HepG2 (cell line): ENCODE results near the gene ZG16. TPM values are rescaled to one million over a fixed set of nuclear protein-coding genes. Genes with fewer than 3 reads are reported as not detected.

Experiments used
- CEBPG ChIP-seq: IDR thresholded peaks from 2 replicates; pipeline ENCODE4 v1.6.1; 2016
- KDM4B ChIP-seq: sonication (generic); formaldehyde crosslinking; IDR thresholded peaks from 2 replicates; pipeline ENCODE4 v1.4.0; 2020; ENCODE audit warnings: missing genetic modification reagents
- PCBP1 ChIP-seq: fragments of 200-400 bp; formaldehyde crosslinking; IDR thresholded peaks from 2 replicates; pipeline ENCODE4 v1.6.1; 2017; ENCODE audit warnings: mild to moderate bottlenecking, low read depth, low read length, borderline replicate concordance
- TAF15 ChIP-seq: fragments of 200-400 bp; formaldehyde crosslinking; IDR thresholded peaks from one replicate; pipeline ENCODE4 v1.6.1; 2018; ENCODE audit warnings: mild to moderate bottlenecking, low read depth, low read length; ENCODE audit not compliant: poor library complexity, severe bottlenecking
- TARDBP ChIP-seq: sonication (generic); formaldehyde crosslinking; IDR thresholded peaks from 2 replicates; pipeline ENCODE4 v1.8.0; 2022; ENCODE audit warnings: mild to moderate bottlenecking, missing genetic modification reagents
- ZBTB7A ChIP-seq: sonication (generic); formaldehyde crosslinking; IDR thresholded peaks from 2 replicates; pipeline ENCODE4 v1.8.0; 2022; ENCODE audit warnings: mild to moderate bottlenecking, missing genetic modification reagents
- ZFP90 ChIP-seq: sonication (generic); formaldehyde crosslinking; IDR thresholded peaks from 2 replicates; pipeline ENCODE4 v1.8.0; 2022; ENCODE audit warnings: missing genetic modification reagents, mild to moderate bottlenecking, inconsistent platforms, borderline replicate concordance
- ZMYM4 ChIP-seq: sonication (generic); formaldehyde crosslinking; IDR thresholded peaks from 2 replicates; pipeline ENCODE4 v1.8.1; 2023; ENCODE audit warnings: mild to moderate bottlenecking, missing genetic modification reagents
- ZNF180 ChIP-seq: sonication (generic); formaldehyde crosslinking; IDR thresholded peaks from 2 replicates; pipeline ENCODE4 v1.4.0; 2020; ENCODE audit warnings: low read depth, missing genetic modification reagents, borderline replicate concordance
- ZNF260 ChIP-seq: sonication (generic); formaldehyde crosslinking; IDR thresholded peaks from 2 replicates; pipeline ENCODE4 v1.4.0; 2020; ENCODE audit warnings: missing genetic modification reagents, low read depth, mild to moderate bottlenecking, borderline replicate concordance
- ZNF30 ChIP-seq: sonication (generic); formaldehyde crosslinking; IDR thresholded peaks from 2 replicates; pipeline ENCODE4 v1.5.0; 2020; ENCODE audit warnings: mild to moderate bottlenecking, missing genetic modification reagents
- ZNF329 ChIP-seq: sonication (generic); formaldehyde crosslinking; IDR thresholded peaks from 2 replicates; pipeline ENCODE4 v1.9.0; 2021; ENCODE audit warnings: low read depth, mild to moderate bottlenecking, missing genetic modification reagents
- ZNF33A ChIP-seq: sonication (generic); formaldehyde crosslinking; IDR thresholded peaks from 2 replicates; pipeline ENCODE4 v1.5.1; 2020; ENCODE audit warnings: missing genetic modification reagents, mild to moderate bottlenecking, moderate library complexity, borderline replicate concordance
- ZNF446 ChIP-seq: sonication (generic); formaldehyde crosslinking; IDR thresholded peaks from 2 replicates; pipeline ENCODE4 v1.5.0; 2020; ENCODE audit warnings: mild to moderate bottlenecking, missing genetic modification reagents
- ZZZ3 ChIP-seq: sonication (generic); formaldehyde crosslinking; IDR thresholded peaks from 2 replicates; pipeline ENCODE4 v1.4.0; 2020; ENCODE audit warnings: missing genetic modification reagents, mild to moderate bottlenecking, borderline replicate concordance
- polyA plus RNA-seq, 8 experiments: library from polyadenylated mRNA; depleted of rRNA in 3 of 8; stranded (reverse) in 7 of 8; unstranded in 1 of 8; fragments of >200 nt; fragmentation: Illumina TruSeq in 4 of 8; extraction: Trizol in 4 of 8; gene quantifications; 2 replicates each; pipeline versions ENCODE4 v1.2.1 to v1.2.3, GENCODE V29; 2011 to 2016; ENCODE audit warnings: low read depth in 4 of 8, missing spikeins in 1 of 8, mixed read lengths in 1 of 8; ENCODE audit not compliant: insufficient read depth in 1 of 8
- total RNA-seq, 5 experiments: library from RNA; depleted of rRNA; stranded (reverse); fragments of >200 nt; fragmentation: Illumina TruSeq; extraction: Trizol; gene quantifications; 2 replicates each; pipeline ENCODE4 v1.2.3, GENCODE V29; 2016; ENCODE audit warnings: low read depth in 1 of 5
- TF ChIP-seq, protein P1 (sequence below): sonication (generic); formaldehyde crosslinking; IDR thresholded peaks from 2 replicates; pipeline ENCODE4 v1.4.0; 2020; ENCODE audit warnings: missing genetic modification reagents, borderline replicate concordance
- TF ChIP-seq, protein P2 (sequence below): sonication (generic); formaldehyde crosslinking; IDR thresholded peaks from 2 replicates; pipeline ENCODE4 v1.5.0; 2020; ENCODE audit warnings: missing genetic modification reagents
- TF ChIP-seq, protein P3 (sequence below): sonication (generic); formaldehyde crosslinking; IDR thresholded peaks from 2 replicates; pipeline ENCODE4 v1.5.0; 2020; ENCODE audit warnings: missing genetic modification reagents
- TF ChIP-seq, protein P4 (sequence below): sonication (generic); formaldehyde crosslinking; IDR thresholded peaks from 2 replicates; pipeline ENCODE4 v1.8.0; 2023; ENCODE audit warnings: mild to moderate bottlenecking, missing genetic modification reagents
- TF ChIP-seq, protein P5 (sequence below): sonication (generic); formaldehyde crosslinking; IDR thresholded peaks from 2 replicates; pipeline ENCODE4 v1.5.0; 2020; ENCODE audit warnings: missing genetic modification reagents
- TF ChIP-seq, protein P6 (sequence below): sonication (generic); formaldehyde crosslinking; conservative IDR thresholded peaks from 2 replicates; pipeline ENCODE4 v1.8.1; 2023; ENCODE audit warnings: missing genetic modification reagents

The ZG16 gene
- total and polyA plus RNA-seq, 2 of the 13 experiments (the other 11 are each of a cell fraction or from before 2014, with no cell fraction given), result 0.04 to 0.07 TPM

DNA sequence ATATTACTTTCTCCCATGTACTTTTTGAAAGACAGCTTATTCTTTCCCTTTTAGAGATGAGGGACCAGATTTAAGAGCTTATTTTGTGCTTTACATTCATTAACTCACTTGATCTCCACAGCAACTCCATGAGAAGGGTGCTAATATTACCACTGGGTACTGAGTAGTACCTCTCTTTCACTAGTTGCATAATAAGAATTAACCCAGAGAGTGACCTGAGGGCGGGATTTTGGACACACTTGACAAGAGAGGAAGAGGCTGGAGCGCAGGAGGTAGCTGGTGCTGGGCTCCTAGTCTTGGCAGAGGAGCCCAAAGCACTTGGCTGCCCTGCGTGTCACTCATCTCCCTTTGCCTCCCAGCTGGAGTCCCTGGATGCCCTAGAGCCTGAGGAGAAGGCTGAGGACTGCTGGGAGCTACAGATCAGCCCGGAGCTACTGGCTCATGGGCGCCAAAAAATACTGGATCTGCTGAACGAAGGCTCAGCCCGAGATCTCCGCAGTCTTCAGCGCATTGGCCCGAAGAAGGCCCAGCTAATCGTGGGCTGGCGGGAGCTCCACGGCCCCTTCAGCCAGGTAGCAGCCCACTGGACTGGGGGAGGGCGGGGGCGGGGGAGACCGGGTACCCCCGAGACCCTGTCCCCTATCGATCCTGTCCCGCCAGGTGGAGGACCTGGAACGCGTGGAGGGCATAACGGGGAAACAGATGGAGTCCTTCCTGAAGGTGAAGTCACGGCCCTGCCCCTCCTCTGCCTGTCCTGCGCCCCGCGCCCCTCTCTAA lies 26.6 kb downstream of the ZG16 start (continued):
- TF ChIP-seq TARDBP (0 out of 2 replicates have a peak, but pooled peaks have one; percentile 37), KDM4B (CRISPR knock-in tag) (no peak; the same call in 1 of the 2 replicates), ZBTB7A (CRISPR knock-in tag) (no peak), ZNF329 (CRISPR knock-in tag) (peak; percentile 44; the same call in 1 of the 2 replicates), ZNF260 (CRISPR knock-in tag) (no peak), ZFP90 (CRISPR knock-in tag) (peak; percentile 7), ZNF30 (CRISPR knock-in tag) (0 out of 2 replicates have a peak, but pooled peaks have one; percentile 38), ZNF446 (CRISPR knock-in tag) (peak; percentile 82; the same call in 1 of the 2 replicates), ZNF33A (CRISPR knock-in tag) (0 out of 2 replicates have a peak, but pooled peaks have one; percentile 14), CEBPG (CRISPR knock-in tag) (peak; percentile 31; the same call in 1 of the 2 replicates), TAF15 (peak; percentile 28), ZMYM4 (CRISPR knock-in tag) (no peak), ZNF180 (CRISPR knock-in tag) (no peak), PCBP1 (peak; percentile 67; the same call in 1 of the 2 replicates), ZZZ3 (CRISPR knock-in tag) (0 out of 2 replicates have a peak, but pooled peaks have one; percentile 9)
- TF ChIP-seq, protein P1, sequence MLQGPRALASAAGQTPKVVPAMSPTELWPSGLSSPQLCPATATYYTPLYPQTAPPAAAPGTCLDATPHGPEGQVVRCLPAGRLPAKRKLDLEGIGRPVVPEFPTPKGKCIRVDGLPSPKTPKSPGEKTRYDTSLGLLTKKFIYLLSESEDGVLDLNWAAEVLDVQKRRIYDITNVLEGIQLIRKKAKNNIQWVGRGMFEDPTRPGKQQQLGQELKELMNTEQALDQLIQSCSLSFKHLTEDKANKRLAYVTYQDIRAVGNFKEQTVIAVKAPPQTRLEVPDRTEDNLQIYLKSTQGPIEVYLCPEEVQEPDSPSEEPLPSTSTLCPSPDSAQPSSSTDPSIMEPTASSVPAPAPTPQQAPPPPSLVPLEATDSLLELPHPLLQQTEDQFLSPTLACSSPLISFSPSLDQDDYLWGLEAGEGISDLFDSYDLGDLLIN, result 0 out of 2 replicates have a peak, but pooled peaks have one; percentile 62
- TF ChIP-seq, protein P2, sequence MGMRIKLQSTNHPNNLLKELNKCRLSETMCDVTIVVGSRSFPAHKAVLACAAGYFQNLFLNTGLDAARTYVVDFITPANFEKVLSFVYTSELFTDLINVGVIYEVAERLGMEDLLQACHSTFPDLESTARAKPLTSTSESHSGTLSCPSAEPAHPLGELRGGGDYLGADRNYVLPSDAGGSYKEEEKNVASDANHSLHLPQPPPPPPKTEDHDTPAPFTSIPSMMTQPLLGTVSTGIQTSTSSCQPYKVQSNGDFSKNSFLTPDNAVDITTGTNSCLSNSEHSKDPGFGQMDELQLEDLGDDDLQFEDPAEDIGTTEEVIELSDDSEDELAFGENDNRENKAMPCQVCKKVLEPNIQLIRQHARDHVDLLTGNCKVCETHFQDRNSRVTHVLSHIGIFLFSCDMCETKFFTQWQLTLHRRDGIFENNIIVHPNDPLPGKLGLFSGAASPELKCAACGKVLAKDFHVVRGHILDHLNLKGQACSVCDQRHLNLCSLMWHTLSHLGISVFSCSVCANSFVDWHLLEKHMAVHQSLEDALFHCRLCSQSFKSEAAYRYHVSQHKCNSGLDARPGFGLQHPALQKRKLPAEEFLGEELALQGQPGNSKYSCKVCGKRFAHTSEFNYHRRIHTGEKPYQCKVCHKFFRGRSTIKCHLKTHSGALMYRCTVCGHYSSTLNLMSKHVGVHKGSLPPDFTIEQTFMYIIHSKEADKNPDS (CRISPR knock-in tag), result 0 out of 2 replicates have a peak, but pooled peaks have one; percentile 24
- TF ChIP-seq, protein P3, sequence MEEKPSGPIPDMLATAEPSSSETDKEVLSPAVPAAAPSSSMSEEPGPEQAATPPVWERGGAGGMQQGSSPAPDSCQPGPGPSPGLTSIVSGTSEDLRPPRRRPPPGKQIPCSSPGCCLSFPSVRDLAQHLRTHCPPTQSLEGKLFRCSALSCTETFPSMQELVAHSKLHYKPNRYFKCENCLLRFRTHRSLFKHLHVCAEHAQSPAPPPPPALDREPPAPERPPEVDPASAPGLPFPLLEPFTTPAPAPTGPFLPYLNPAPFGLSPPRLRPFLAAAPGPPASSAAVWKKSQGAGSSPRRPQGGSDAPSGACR (CRISPR knock-in tag), result peak; percentile 84
- TF ChIP-seq, protein P4, sequence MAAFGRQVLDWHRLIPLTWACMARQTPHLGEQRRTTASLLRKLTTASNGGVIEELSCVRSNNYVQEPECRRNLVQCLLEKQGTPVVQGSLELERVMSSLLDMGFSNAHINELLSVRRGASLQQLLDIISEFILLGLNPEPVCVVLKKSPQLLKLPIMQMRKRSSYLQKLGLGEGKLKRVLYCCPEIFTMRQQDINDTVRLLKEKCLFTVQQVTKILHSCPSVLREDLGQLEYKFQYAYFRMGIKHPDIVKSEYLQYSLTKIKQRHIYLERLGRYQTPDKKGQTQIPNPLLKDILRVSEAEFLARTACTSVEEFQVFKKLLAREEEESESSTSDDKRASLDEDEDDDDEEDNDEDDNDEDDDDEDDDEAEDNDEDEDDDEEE (CRISPR knock-in tag), result peak; percentile 80; the same call in 1 of the 2 replicates
- TF ChIP-seq, protein P5, sequence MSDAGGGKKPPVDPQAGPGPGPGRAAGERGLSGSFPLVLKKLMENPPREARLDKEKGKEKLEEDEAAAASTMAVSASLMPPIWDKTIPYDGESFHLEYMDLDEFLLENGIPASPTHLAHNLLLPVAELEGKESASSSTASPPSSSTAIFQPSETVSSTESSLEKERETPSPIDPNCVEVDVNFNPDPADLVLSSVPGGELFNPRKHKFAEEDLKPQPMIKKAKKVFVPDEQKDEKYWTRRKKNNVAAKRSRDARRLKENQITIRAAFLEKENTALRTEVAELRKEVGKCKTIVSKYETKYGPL (CRISPR knock-in tag), result peak; percentile 56; the same call in 1 of the 2 replicates
- TF ChIP-seq, protein P6, sequence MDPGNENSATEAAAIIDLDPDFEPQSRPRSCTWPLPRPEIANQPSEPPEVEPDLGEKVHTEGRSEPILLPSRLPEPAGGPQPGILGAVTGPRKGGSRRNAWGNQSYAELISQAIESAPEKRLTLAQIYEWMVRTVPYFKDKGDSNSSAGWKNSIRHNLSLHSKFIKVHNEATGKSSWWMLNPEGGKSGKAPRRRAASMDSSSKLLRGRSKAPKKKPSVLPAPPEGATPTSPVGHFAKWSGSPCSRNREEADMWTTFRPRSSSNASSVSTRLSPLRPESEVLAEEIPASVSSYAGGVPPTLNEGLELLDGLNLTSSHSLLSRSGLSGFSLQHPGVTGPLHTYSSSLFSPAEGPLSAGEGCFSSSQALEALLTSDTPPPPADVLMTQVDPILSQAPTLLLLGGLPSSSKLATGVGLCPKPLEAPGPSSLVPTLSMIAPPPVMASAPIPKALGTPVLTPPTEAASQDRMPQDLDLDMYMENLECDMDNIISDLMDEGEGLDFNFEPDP (CRISPR knock-in tag), result 0 out of 2 replicates have a peak, but pooled peaks have one; percentile 92
